Skeletal muscle cell (primary cell): Measurements from ENCODE around the gene KLHL25.

Experiments
- DNase-seq: peaks from one replicate; pipeline ENCODE4 v3.0.0-alpha.2; 2010; ENCODE audit warnings: low read depth
- H3K4me3 ChIP-seq: 2 replicates; pipeline ENCODE4 v1.5.1; 2011; ENCODE audit warnings: low read depth, mild to moderate bottlenecking, control low read depth, low read length, moderate library complexity

KLHL25 gene

GRCh38 chr15:85751291-85752123 is 43.2 kb downstream of the KLHL25 start:
- DNase-seq: no peak
- no peak overlapping the region for H3K4me3 ChIP-seq

GRCh38 chr15:85750319-85751290 is 44.1 kb downstream of the KLHL25 start:
- peak; percentile 54 for DNase-seq
- no peak overlapping the region for H3K4me3 ChIP-seq

- H3K4me3 ChIP-seq: peak overlapping the region; percentile 17
- no peak for DNase-seq
Observed at GRCh38 chr15:85749261-85750151, 45.2 kb downstream of the KLHL25 start.

- DNase-seq: no peak
- H3K4me3 ChIP-seq: no peak overlapping the region
Observed at GRCh38 chr15:85748729-85749128, 46.0 kb downstream of the KLHL25 start.

GRCh38 chr15:85748176-85748575 is 46.5 kb downstream of the KLHL25 start:
- no peak overlapping the region for H3K4me3 ChIP-seq
- DNase-seq: no peak

- no peak for DNase-seq
- no peak overlapping the region for H3K4me3 ChIP-seq
Observed at GRCh38 chr15:85746641-85747040, 48.1 kb downstream of the KLHL25 start.

- DNase-seq: no peak
- H3K4me3 ChIP-seq: no peak overlapping the region
Observed at GRCh38 chr15:85745525-85746150, 49.1 kb downstream of the KLHL25 start.

GRCh38 chr15:85745023-85745422 is 49.7 kb downstream of the KLHL25 start:
- H3K4me3 ChIP-seq: no peak overlapping the region
- DNase-seq: no peak

- H3K4me3 ChIP-seq: no peak overlapping the region
- DNase-seq: no peak
Observed at GRCh38 chr15:85744579-85744978, 50.1 kb downstream of the KLHL25 start.

GRCh38 chr15:85743392-85744055 is 51.2 kb downstream of the KLHL25 start:
- no peak overlapping the region for H3K4me3 ChIP-seq
- DNase-seq: no peak

- peak; percentile 52 for DNase-seq
- H3K4me3 ChIP-seq: no peak overlapping the region
Observed at GRCh38 chr15:85742186-85742821, 52.4 kb downstream of the KLHL25 start.

- no peak overlapping the region for H3K4me3 ChIP-seq
- DNase-seq: no peak
Observed at GRCh38 chr15:85741662-85742061, 53.1 kb downstream of the KLHL25 start.

- DNase-seq: no peak
- no peak overlapping the region for H3K4me3 ChIP-seq
Observed at GRCh38 chr15:85741021-85741421, 53.7 kb downstream of the KLHL25 start.

- no peak for DNase-seq
- H3K4me3 ChIP-seq: no peak overlapping the region
Observed at GRCh38 chr15:85737061-85737460, 57.7 kb downstream of the KLHL25 start.

- no peak for DNase-seq
- H3K4me3 ChIP-seq: no peak overlapping the region
Observed at GRCh38 chr15:85733416-85733815, 61.3 kb downstream of the KLHL25 start.

GRCh38 chr15:85730001-85730820 is 64.5 kb downstream of the KLHL25 start:
- DNase-seq: no peak
- H3K4me3 ChIP-seq: no peak overlapping the region

- no peak overlapping the region for H3K4me3 ChIP-seq
- DNase-seq: no peak
Observed at GRCh38 chr15:85727068-85727467, 67.7 kb downstream of the KLHL25 start.
